AG10803 (cell line): ENCODE results near the gene RBM8A.
A peak's percentile ranks its signal among the peaks of the same experiment; 100 is the strongest.

Source experiments
- DNase-seq: peaks from one replicate; pipeline ENCODE4 v3.0.0; 2010; ENCODE audit warnings: low read depth
- H3K4me3 ChIP-seq: 2 replicates; pipeline ENCODE4 v1.5.1; 2011; ENCODE audit warnings: mild to moderate bottlenecking, low read length, control low read depth
- CTCF ChIP-seq: conservative IDR thresholded peaks from 2 replicates; pipeline ENCODE4 v1.5.1; 2011; ENCODE audit warnings: mild to moderate bottlenecking, low read length, control low read depth, inconsistent platforms

Gene RBM8A

GRCh38 chr1:145955436-145955835 is 28.2 kb upstream of the RBM8A start:
- TF ChIP-seq CTCF: no peak
- peak overlapping the region; percentile 70 for H3K4me3 ChIP-seq
- DNase-seq: peak; percentile 77

- TF ChIP-seq CTCF: no peak
- peak; percentile 40 for DNase-seq
- H3K4me3 ChIP-seq: no peak overlapping the region
Observed at GRCh38 chr1:145953861-145954260, 26.6 kb upstream of the RBM8A start.

DNA sequence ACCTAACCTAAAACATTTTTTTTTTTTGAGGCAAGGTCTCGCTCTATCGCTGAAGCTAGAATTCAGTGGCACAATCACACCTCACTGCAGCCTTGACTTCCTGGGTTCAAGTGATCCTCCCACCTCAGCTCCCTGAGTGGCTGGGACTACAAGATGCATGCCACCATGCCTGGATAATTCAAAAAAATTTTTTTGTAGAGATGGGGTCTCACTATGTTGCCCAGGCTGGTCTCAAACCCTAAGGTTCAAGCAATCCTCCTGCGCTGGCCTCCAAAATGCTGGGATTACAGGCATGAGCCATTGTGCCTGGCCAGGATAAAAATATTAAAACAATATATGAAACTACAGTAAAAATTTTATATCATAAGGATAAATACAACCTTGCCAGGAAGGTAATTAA is 25.6 kb upstream of the RBM8A start:
- no peak overlapping the region for H3K4me3 ChIP-seq
- no peak for DNase-seq
- TF ChIP-seq CTCF: no peak

DNA sequence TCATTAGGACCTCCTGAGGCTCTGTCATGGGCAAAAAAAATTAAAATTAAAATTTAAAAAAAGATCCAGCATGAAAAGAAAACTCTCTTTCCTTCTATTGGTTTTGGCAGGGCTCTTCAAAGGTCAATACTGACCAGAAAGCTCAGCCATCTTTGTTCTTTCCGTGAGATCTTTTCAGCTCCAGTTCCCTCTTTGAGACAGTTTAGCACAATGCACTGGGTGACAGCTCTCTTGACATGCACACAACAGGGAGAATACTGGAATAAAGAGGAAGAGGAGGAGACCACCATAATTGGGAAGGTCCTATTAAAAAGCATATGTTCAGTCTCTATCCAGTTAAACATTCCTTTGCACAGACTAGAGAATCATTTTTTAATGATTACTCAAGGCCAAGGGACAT is 24.2 kb upstream of the RBM8A start:
- no peak for TF ChIP-seq CTCF
- H3K4me3 ChIP-seq: no peak overlapping the region
- DNase-seq: no peak

GRCh38 chr1:145949219-145949618 is 21.9 kb upstream of the RBM8A start:
- TF ChIP-seq CTCF: no peak
- H3K4me3 ChIP-seq: no peak overlapping the region
- no peak for DNase-seq

DNA sequence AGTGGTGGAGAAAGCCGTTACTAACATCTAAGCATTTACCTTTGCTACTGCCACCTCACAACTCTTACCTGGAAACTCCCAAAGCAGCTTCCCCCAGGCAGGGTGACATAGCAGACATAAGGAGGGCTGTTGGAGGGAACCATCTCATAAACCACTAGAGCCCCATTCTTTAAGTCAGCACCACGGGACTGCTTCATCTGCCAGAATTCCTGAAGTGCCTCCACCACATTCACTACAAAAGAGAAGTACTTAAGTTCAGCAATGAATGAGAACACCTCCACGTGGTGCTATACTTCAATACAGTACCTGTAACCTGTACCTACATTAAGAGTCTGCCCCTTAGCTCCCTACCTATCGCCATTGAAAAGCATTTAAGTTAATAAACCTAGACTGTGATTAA is 20.3 kb upstream of the RBM8A start:
- no peak for DNase-seq
- TF ChIP-seq CTCF: no peak
- H3K4me3 ChIP-seq: no peak overlapping the region

GRCh38 chr1:145946477-145946986 is 19.2 kb upstream of the RBM8A start:
- no peak for DNase-seq
- H3K4me3 ChIP-seq: no peak overlapping the region
- no peak for TF ChIP-seq CTCF
